Measurements from ENCODE around the gene LEMD2.

LEMD2 gene

GRCh38 chr6:33785778-33786177, 3.2 kb downstream of the LEMD2 start:
- Mint-ChIP-seq H3K9me3 (no peaks in the 10 kb centered on the region), H3K4me1 (peaks cover 73% of the 10 kb centered on the region), H3K4me3 (peak overlapping the region; percentile 99), H3K36me3 (ENCODE audit: insufficient read depth) (peaks cover 38% of the 10 kb centered on the region), H3K27ac (ENCODE audit: low read depth) (no peak overlapping the region), H3K27me3 (no peaks in the 10 kb centered on the region)
- DNase-seq (ENCODE audit: low spot score in 2 of 2) = no peak
- ATAC-seq (replicated peaks; ENCODE audit: extremely low read depth, poor library complexity, severe bottlenecking) = no peak

GRCh38 chr6:33784787-33785186, 4.1 kb downstream of the LEMD2 start:
- ATAC-seq (replicated peaks; ENCODE audit: extremely low read depth, poor library complexity, severe bottlenecking) = no peak
- H3K27ac Mint-ChIP-seq (ENCODE audit: low read depth) = no peak overlapping the region
- H3K9me3 Mint-ChIP-seq = no peaks in the 10 kb centered on the region
- peak overlapping the region; percentile 11 for H3K4me3 Mint-ChIP-seq
- no peaks in the 10 kb centered on the region for H3K27me3 Mint-ChIP-seq
- peaks cover 47% of the 10 kb centered on the region for H3K36me3 Mint-ChIP-seq (ENCODE audit: insufficient read depth)
- DNase-seq (ENCODE audit: low spot score in 2 of 2) = no peak
- peaks cover 69% of the 10 kb centered on the region for H3K4me1 Mint-ChIP-seq

- no peak overlapping the region for H3K27ac Mint-ChIP-seq (ENCODE audit: low read depth)
- no peaks in the 10 kb centered on the region for H3K27me3 Mint-ChIP-seq
- H3K4me1 Mint-ChIP-seq = peaks cover 64% of the 10 kb centered on the region
- peaks cover 48% of the 10 kb centered on the region for H3K36me3 Mint-ChIP-seq (ENCODE audit: insufficient read depth)
- H3K9me3 Mint-ChIP-seq = no peaks in the 10 kb centered on the region
- no peak overlapping the region for H3K4me3 Mint-ChIP-seq
- DNase-seq (ENCODE audit: low spot score in 2 of 2) = no peak
- no peak for ATAC-seq (replicated peaks; ENCODE audit: extremely low read depth, poor library complexity, severe bottlenecking)
Measured at GRCh38 chr6:33783781-33784520, 5.0 kb downstream of the LEMD2 start.

GRCh38 chr6:33782561-33782960, 6.4 kb downstream of the LEMD2 start:
- peaks cover 56% of the 10 kb centered on the region for H3K4me1 Mint-ChIP-seq
- no peak for ATAC-seq (replicated peaks; ENCODE audit: extremely low read depth, poor library complexity, severe bottlenecking)

GRCh38 chr6:33781131-33781975, 7.6 kb downstream of the LEMD2 start:
- H3K4me1 Mint-ChIP-seq = peaks cover 44% of the 10 kb centered on the region
- DNase-seq (ENCODE audit: low spot score in 2 of 2) (no peak), ATAC-seq (replicated peaks; ENCODE audit: extremely low read depth, poor library complexity, severe bottlenecking) (no peak)
- no peaks in the 10 kb centered on the region for H3K9me3 Mint-ChIP-seq
- no peak overlapping the region for H3K27ac Mint-ChIP-seq (ENCODE audit: low read depth)
- H3K4me3 Mint-ChIP-seq = no peak overlapping the region
- H3K36me3 Mint-ChIP-seq (ENCODE audit: insufficient read depth) = peaks cover 56% of the 10 kb centered on the region
- no peaks in the 10 kb centered on the region for H3K27me3 Mint-ChIP-seq

More at GRCh38 chr6:33782561-33782960, 6.4 kb downstream of the LEMD2 start:
- Mint-ChIP-seq H3K36me3 (ENCODE audit: insufficient read depth) (peaks cover 50% of the 10 kb centered on the region), H3K27ac (ENCODE audit: low read depth) (peak overlapping the region; percentile 49), H3K4me3 (no peak overlapping the region), H3K9me3 (no peaks in the 10 kb centered on the region), H3K27me3 (no peaks in the 10 kb centered on the region)
- no peak for DNase-seq (ENCODE audit: low spot score in 2 of 2)

GRCh38 chr6:33779895-33780294, 9.0 kb downstream of the LEMD2 start:
- no peak overlapping the region for H3K27ac Mint-ChIP-seq (ENCODE audit: low read depth)
- no peaks in the 10 kb centered on the region for H3K9me3 Mint-ChIP-seq
- H3K36me3 Mint-ChIP-seq (ENCODE audit: insufficient read depth) = peaks cover 61% of the 10 kb centered on the region
- ATAC-seq (replicated peaks; ENCODE audit: extremely low read depth, poor library complexity, severe bottlenecking) (no peak), DNase-seq (ENCODE audit: low spot score in 2 of 2) (no peak)
- H3K4me3 Mint-ChIP-seq = no peak overlapping the region
- no peaks in the 10 kb centered on the region for H3K27me3 Mint-ChIP-seq
- H3K4me1 Mint-ChIP-seq = peaks cover 29% of the 10 kb centered on the region

GRCh38 chr6:33779290-33779689, 9.6 kb downstream of the LEMD2 start:
- ATAC-seq (replicated peaks; ENCODE audit: extremely low read depth, poor library complexity, severe bottlenecking) = no peak
- no peaks in the 10 kb centered on the region for H3K9me3 Mint-ChIP-seq
- no peak overlapping the region for H3K27ac Mint-ChIP-seq (ENCODE audit: low read depth)
- DNase-seq (ENCODE audit: low spot score in 2 of 2) = no peak
- peaks cover 24% of the 10 kb centered on the region for H3K4me1 Mint-ChIP-seq
- peaks cover 65% of the 10 kb centered on the region for H3K36me3 Mint-ChIP-seq (ENCODE audit: insufficient read depth)
- H3K4me3 Mint-ChIP-seq = no peak overlapping the region
- H3K27me3 Mint-ChIP-seq = no peaks in the 10 kb centered on the region

GRCh38 chr6:33778444-33779121, 10.3 kb downstream of the LEMD2 start:
- peaks cover 64% of the 10 kb centered on the region for H3K36me3 Mint-ChIP-seq (ENCODE audit: insufficient read depth)
- H3K4me3 Mint-ChIP-seq = no peak overlapping the region

GRCh38 chr6:33777398-33778388, 11.2 kb downstream of the LEMD2 start:
- DNase-seq (ENCODE audit: low spot score in 2 of 2) = no peak
- peaks cover 18% of the 10 kb centered on the region for H3K4me1 Mint-ChIP-seq
- no peaks in the 10 kb centered on the region for H3K27me3 Mint-ChIP-seq
- H3K4me3 Mint-ChIP-seq = no peak overlapping the region
- ATAC-seq (replicated peaks; ENCODE audit: extremely low read depth, poor library complexity, severe bottlenecking) = no peak
- H3K27ac Mint-ChIP-seq (ENCODE audit: low read depth) = no peak overlapping the region
- H3K36me3 Mint-ChIP-seq (ENCODE audit: insufficient read depth) = peaks cover 64% of the 10 kb centered on the region
- no peaks in the 10 kb centered on the region for H3K9me3 Mint-ChIP-seq

More at GRCh38 chr6:33778444-33779121, 10.3 kb downstream of the LEMD2 start:
- ATAC-seq (replicated peaks; ENCODE audit: extremely low read depth, poor library complexity, severe bottlenecking) (no peak), DNase-seq (ENCODE audit: low spot score in 2 of 2) (no peak)
- H3K9me3 Mint-ChIP-seq = no peaks in the 10 kb centered on the region
- H3K27me3 Mint-ChIP-seq = no peaks in the 10 kb centered on the region
- H3K27ac Mint-ChIP-seq (ENCODE audit: low read depth) = no peak overlapping the region
- peaks cover 18% of the 10 kb centered on the region for H3K4me1 Mint-ChIP-seq

- H3K4me3 Mint-ChIP-seq = no peak overlapping the region
- H3K27ac Mint-ChIP-seq (ENCODE audit: low read depth) = no peak overlapping the region
- H3K9me3 Mint-ChIP-seq = no peaks in the 10 kb centered on the region
- ATAC-seq (replicated peaks; ENCODE audit: extremely low read depth, poor library complexity, severe bottlenecking) (no peak), DNase-seq (ENCODE audit: low spot score in 2 of 2) (no peak)
- no peaks in the 10 kb centered on the region for H3K27me3 Mint-ChIP-seq
- H3K4me1 Mint-ChIP-seq = peaks cover 18% of the 10 kb centered on the region
- H3K36me3 Mint-ChIP-seq (ENCODE audit: insufficient read depth) = peaks cover 67% of the 10 kb centered on the region
Measured at GRCh38 chr6:33776764-33777163, 12.2 kb downstream of the LEMD2 start.

GRCh38 chr6:33776186-33776585, 12.7 kb downstream of the LEMD2 start:
- DNase-seq (ENCODE audit: low spot score in 2 of 2) = no peak
- Mint-ChIP-seq H3K4me3 (no peak overlapping the region), H3K4me1 (peaks cover 19% of the 10 kb centered on the region), H3K27me3 (no peaks in the 10 kb centered on the region), H3K36me3 (ENCODE audit: insufficient read depth) (peaks cover 65% of the 10 kb centered on the region), H3K9me3 (no peaks in the 10 kb centered on the region), H3K27ac (ENCODE audit: low read depth) (no peak overlapping the region)
- ATAC-seq (replicated peaks; ENCODE audit: extremely low read depth, poor library complexity, severe bottlenecking) = no peak

- no peak overlapping the region for H3K27ac Mint-ChIP-seq (ENCODE audit: low read depth)
- no peak overlapping the region for H3K4me3 Mint-ChIP-seq
- no peak for DNase-seq (ENCODE audit: low spot score in 2 of 2)
- H3K27me3 Mint-ChIP-seq = no peaks in the 10 kb centered on the region
- H3K9me3 Mint-ChIP-seq = no peaks in the 10 kb centered on the region
- ATAC-seq (replicated peaks; ENCODE audit: extremely low read depth, poor library complexity, severe bottlenecking) = no peak
- peaks cover 52% of the 10 kb centered on the region for H3K36me3 Mint-ChIP-seq (ENCODE audit: insufficient read depth)
- H3K4me1 Mint-ChIP-seq = peaks cover 17% of the 10 kb centered on the region
Measured at GRCh38 chr6:33774774-33775173, 14.2 kb downstream of the LEMD2 start.

Data from central memory CD8-positive, alpha-beta T cell (primary cell).